NB4 (cell line): Measurements from ENCODE around the gene CORIN.

ENCODE experiments used
- MYC ChIP-seq: IDR thresholded peaks from 2 replicates; pipeline ENCODE4 v1.6.1; 2011; ENCODE audit warnings: low read depth, low read length
- POLR2A ChIP-seq: IDR thresholded peaks from 2 replicates; pipeline ENCODE4 v1.6.1; 2011; ENCODE audit warnings: mild to moderate bottlenecking; ENCODE audit not compliant: insufficient read length; ENCODE audit errors: extremely low read depth
- TF ChIP-seq, protein P1 (sequence below): IDR thresholded peaks from one replicate; pipeline ENCODE4 v1.5.1; 2012; ENCODE audit warnings: low read depth, low read length
- TF ChIP-seq, protein P2 (sequence below): IDR thresholded peaks from 2 replicates; pipeline ENCODE4 v1.6.1; 2011; ENCODE audit warnings: low read depth, low read length

DNA sequence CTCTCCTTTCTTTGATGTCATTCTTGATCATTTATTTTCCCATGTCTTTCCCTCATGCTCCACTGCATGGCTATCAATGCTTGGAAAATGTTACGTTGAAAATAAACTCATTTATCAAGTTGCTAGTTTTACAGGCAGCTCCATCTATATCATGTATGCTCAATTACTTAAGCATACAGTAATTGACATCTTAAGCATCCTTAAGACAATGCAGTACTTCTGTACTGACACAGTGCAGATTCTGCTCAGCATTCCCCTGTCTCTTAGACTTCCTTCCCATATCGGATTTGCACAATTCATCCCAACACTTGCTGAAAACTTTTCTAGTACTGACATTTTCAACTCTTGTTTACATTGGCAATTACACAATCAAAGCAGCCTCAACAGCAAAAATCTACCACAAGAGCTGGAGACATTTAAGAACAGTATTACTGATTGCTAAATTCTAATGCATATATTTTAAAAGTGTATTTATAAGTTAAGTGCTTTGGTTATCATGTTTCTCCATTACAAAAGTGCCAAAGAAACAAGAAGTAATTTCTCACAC is 187.2 kb downstream of the CORIN start:
- TF ChIP-seq, protein P1, sequence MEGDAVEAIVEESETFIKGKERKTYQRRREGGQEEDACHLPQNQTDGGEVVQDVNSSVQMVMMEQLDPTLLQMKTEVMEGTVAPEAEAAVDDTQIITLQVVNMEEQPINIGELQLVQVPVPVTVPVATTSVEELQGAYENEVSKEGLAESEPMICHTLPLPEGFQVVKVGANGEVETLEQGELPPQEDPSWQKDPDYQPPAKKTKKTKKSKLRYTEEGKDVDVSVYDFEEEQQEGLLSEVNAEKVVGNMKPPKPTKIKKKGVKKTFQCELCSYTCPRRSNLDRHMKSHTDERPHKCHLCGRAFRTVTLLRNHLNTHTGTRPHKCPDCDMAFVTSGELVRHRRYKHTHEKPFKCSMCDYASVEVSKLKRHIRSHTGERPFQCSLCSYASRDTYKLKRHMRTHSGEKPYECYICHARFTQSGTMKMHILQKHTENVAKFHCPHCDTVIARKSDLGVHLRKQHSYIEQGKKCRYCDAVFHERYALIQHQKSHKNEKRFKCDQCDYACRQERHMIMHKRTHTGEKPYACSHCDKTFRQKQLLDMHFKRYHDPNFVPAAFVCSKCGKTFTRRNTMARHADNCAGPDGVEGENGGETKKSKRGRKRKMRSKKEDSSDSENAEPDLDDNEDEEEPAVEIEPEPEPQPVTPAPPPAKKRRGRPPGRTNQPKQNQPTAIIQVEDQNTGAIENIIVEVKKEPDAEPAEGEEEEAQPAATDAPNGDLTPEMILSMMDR = no peak
- TF ChIP-seq POLR2A (no peak), MYC (no peak)
- TF ChIP-seq, protein P2, sequence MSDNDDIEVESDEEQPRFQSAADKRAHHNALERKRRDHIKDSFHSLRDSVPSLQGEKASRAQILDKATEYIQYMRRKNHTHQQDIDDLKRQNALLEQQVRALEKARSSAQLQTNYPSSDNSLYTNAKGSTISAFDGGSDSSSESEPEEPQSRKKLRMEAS = no peak
